RKO (cell line): Measurements from ENCODE around the gene VDR.
"Not testable (repeated sequence)": the region's sequence is repeated elsewhere in the genome, so short reads cannot be mapped to it uniquely, and the experiment has no call there.

ENCODE experiments used
- DNase-seq: peaks from one replicate; pipeline ENCODE4 v3.0.0-alpha.2; 2016; ENCODE audit warnings: low spot score

Gene VDR

GRCh38 chr12:47848853-47849252, 55.9 kb downstream of the VDR start:
- no peak for DNase-seq

- no peak for DNase-seq
Observed at GRCh38 chr12:47846294-47846996, 58.3 kb downstream of the VDR start.

GRCh38 chr12:47845081-47845480, 59.7 kb downstream of the VDR start:
- DNase-seq: no peak

GRCh38 chr12:47844264-47845019, 60.4 kb downstream of the VDR start:
- no peak for DNase-seq

- DNase-seq: no peak
Observed at GRCh38 chr12:47843226-47843980, 61.4 kb downstream of the VDR start.

- not testable (repeated sequence) for DNase-seq
Observed at GRCh38 chr12:47842543-47842942, 62.3 kb downstream of the VDR start.

GRCh38 chr12:47841910-47842309, 62.9 kb downstream of the VDR start:
- no peak for DNase-seq

GRCh38 chr12:47841501-47841900, 63.3 kb downstream of the VDR start:
- DNase-seq: no peak

- no peak for DNase-seq
Observed at GRCh38 chr12:47840571-47840970, 64.2 kb downstream of the VDR start.

GRCh38 chr12:47839214-47839876, 65.4 kb downstream of the VDR start:
- DNase-seq: no peak

GRCh38 chr12:47838286-47838931, 66.4 kb downstream of the VDR start:
- DNase-seq: peak; percentile 44

- peak; percentile 74 for DNase-seq
Observed at GRCh38 chr12:47837190-47838171, 67.3 kb downstream of the VDR start.

- no peak for DNase-seq
Observed at GRCh38 chr12:47835831-47836155, 69.0 kb downstream of the VDR start.

- DNase-seq: no peak
Observed at GRCh38 chr12:47835006-47835830, 69.6 kb downstream of the VDR start.

GRCh38 chr12:47834199-47834903, 70.4 kb downstream of the VDR start:
- DNase-seq: no peak

- no peak for DNase-seq
Observed at GRCh38 chr12:47833591-47834012, 71.2 kb downstream of the VDR start.

GRCh38 chr12:47832263-47832933, 72.4 kb downstream of the VDR start:
- no peak for DNase-seq

- DNase-seq: no peak
Observed at GRCh38 chr12:47829584-47829983, 75.2 kb downstream of the VDR start.
